WI38 (cell line): ENCODE measurements around the gene MYL9.

ENCODE experiments used
- H3K4me3 ChIP-seq: 2 replicates; pipeline ENCODE4 v1.5.1; 2011; ENCODE audit warnings: low read depth, mild to moderate bottlenecking, control low read depth, low read length
- CTCF ChIP-seq: IDR thresholded peaks from 2 replicates; pipeline ENCODE4 v1.5.1; 2012; ENCODE audit warnings: low read depth, mild to moderate bottlenecking, control low read depth, low read length

Gene MYL9

GRCh38 chr20:36571564-36572504 is 30.5 kb downstream of the MYL9 start:
- H3K4me3 ChIP-seq: no peak overlapping the region
- no peak for TF ChIP-seq CTCF

- peak overlapping the region; percentile 26 for H3K4me3 ChIP-seq
- TF ChIP-seq CTCF: no peak
Observed at GRCh38 chr20:36572701-36573102, 31.4 kb downstream of the MYL9 start.

- peak within 1 kb of the TSS; percentile 78 for H3K4me3 ChIP-seq
- no peak for TF ChIP-seq CTCF
Observed at GRCh38 chr20:36573103-36573797, 31.9 kb downstream of the MYL9 start, which contains the start of gene TGIF2. Gene TGIF2 (plus strand): TSS chr20:36573597. CDS start chr20:36578775, 5,178 bp downstream.

- H3K4me3 ChIP-seq: peak overlapping the region; percentile 78
- no peak for TF ChIP-seq CTCF
Observed at GRCh38 chr20:36573798-36574365, 32.6 kb downstream of the MYL9 start.

GRCh38 chr20:36574366-36575135 is 33.2 kb downstream of the MYL9 start:
- TF ChIP-seq CTCF: no peak
- H3K4me3 ChIP-seq: peak overlapping the region; percentile 78

- TF ChIP-seq CTCF: no peak
- no peak overlapping the region for H3K4me3 ChIP-seq
Observed at GRCh38 chr20:36576081-36576445, 34.7 kb downstream of the MYL9 start.
